H1 (cell line): ENCODE measurements around the gene ZRANB2. TPM values are rescaled to one million over a fixed set of nuclear protein-coding genes. Genes with fewer than 3 reads are reported as not detected.
A peak's percentile ranks its signal among the peaks of the same experiment; 100 is the strongest.

Source experiments
- CTCF ChIA-PET: fragments of 300-600 bp; sonication (Branson Sonifier 250); formaldehyde crosslinking; loops from one replicate; lab custom pipeline; 2021; ENCODE audit not compliant: partially characterized antibody; lab: Charles Lee
- POLR2A ChIA-PET: fragments of 300-600 bp; sonication (Branson Sonifier 250); formaldehyde crosslinking; loops from one replicate; lab custom pipeline; 2021; ENCODE audit warnings: inconsistent platforms; ENCODE audit not compliant: partially characterized antibody; lab: Charles Lee
- DNase-seq, 2 experiments: peaks; one replicate each; pipeline versions ENCODE4 v3.0.0 to v3.0.0-alpha.2; 2010 to 2022; ENCODE audit warnings: low spot score in 2 of 2, low read depth in 1 of 2, mixed read lengths in 1 of 2
- FAIRE-seq: peaks from 2 replicates; lab custom pipeline; 2011; peaks lifted over from hg19 to GRCh38; lab: Jason Lieb, UNC
- H2AFZ ChIP-seq: 2 replicates; pipeline ENCODE4 v1.8.1; 2012; ENCODE audit warnings: low read length, inconsistent platforms
- H2AK5ac ChIP-seq: 2 replicates; pipeline ENCODE4 v1.6.1; 2013; ENCODE audit warnings: low read depth, low read length
- H2BK120ac ChIP-seq: replicated peaks from 2 replicates; pipeline ENCODE3; 2013; ENCODE audit warnings: low read depth, low read length, inconsistent platforms
- H2BK12ac ChIP-seq: 2 replicates; pipeline ENCODE4 v1.6.1; 2013; ENCODE audit warnings: low read depth, low read length
- H2BK15ac ChIP-seq: 2 replicates; pipeline ENCODE4 v1.6.1; 2013; ENCODE audit warnings: low read length
- H2BK20ac ChIP-seq: 2 replicates; pipeline ENCODE4 v1.6.1; 2013; ENCODE audit warnings: low read length
- H2BK5ac ChIP-seq: 2 replicates; pipeline ENCODE4 v1.6.1; 2013; ENCODE audit warnings: low read depth, low read length
- H3K14ac ChIP-seq: 2 replicates; pipeline ENCODE4 v1.6.1; 2013; ENCODE audit warnings: inconsistent platforms; ENCODE audit not compliant: insufficient read length
- H3K18ac ChIP-seq: 2 replicates; pipeline ENCODE4 v1.6.1; 2013; ENCODE audit warnings: low read length; ENCODE audit errors: extremely low read depth
- H3K23ac ChIP-seq: 2 replicates; pipeline ENCODE4 v1.6.1; 2013; ENCODE audit warnings: inconsistent platforms; ENCODE audit not compliant: insufficient read length
- H3K23me2 ChIP-seq: 2 replicates; pipeline ENCODE4 v1.6.1; 2013; ENCODE audit warnings: low read depth, low read length
- H3K27ac ChIP-seq: 2 replicates; pipeline ENCODE4 v1.6.1; 2011; ENCODE audit warnings: low read depth, low read length, inconsistent platforms
- H3K27me3 ChIP-seq, 4 experiments: replicated peaks in 1 of 4; 1 replicate in 1 of 4; 2 replicates in 3 of 4; pipeline versions ENCODE4 v1.6.1 to v1.8.1; 2011 to 2013; ENCODE audit warnings: low read length in 3 of 4, mild to moderate bottlenecking in 3 of 4, inconsistent platforms in 2 of 4, mixed read lengths in 2 of 4, moderate library complexity in 1 of 4; ENCODE audit not compliant: control insufficient read depth in 3 of 4, insufficient read depth in 3 of 4; ENCODE audit errors: extremely low read depth in 1 of 4
- H3K36me3 ChIP-seq, 4 experiments: 2 replicates each; pipeline versions ENCODE4 v1.6.1 to v1.8.1; 2011 to 2013; ENCODE audit warnings: mild to moderate bottlenecking in 4 of 4, low read length in 3 of 4, moderate library complexity in 2 of 4, control low read depth in 1 of 4, inconsistent platforms in 1 of 4; ENCODE audit not compliant: insufficient read depth in 4 of 4, control insufficient read depth in 2 of 4
- H3K4ac ChIP-seq: replicated peaks from 2 replicates; pipeline ENCODE3; 2013; ENCODE audit warnings: low read length, low read depth, mixed read lengths, inconsistent platforms; ENCODE audit not compliant: insufficient read length
- H3K4me1 ChIP-seq, 4 experiments: replicated peaks in 1 of 4; 1 replicate in 1 of 4; 2 replicates in 3 of 4; pipeline versions ENCODE4 v1.6.1 to v1.8.1; 2011 to 2013; ENCODE audit warnings: low read length in 3 of 4, inconsistent platforms in 2 of 4, mixed read lengths in 1 of 4; ENCODE audit not compliant: insufficient read depth in 4 of 4, control insufficient read depth in 3 of 4
- H3K4me2 ChIP-seq, 2 experiments: 2 replicates each; pipeline versions ENCODE4 v1.6.1 to v1.8.1; 2011 to 2013; ENCODE audit warnings: low read depth in 2 of 2, low read length in 2 of 2, control low read depth in 1 of 2, inconsistent platforms in 1 of 2, mild to moderate bottlenecking in 1 of 2; ENCODE audit not compliant: insufficient read depth in 1 of 2
- H3K4me3 ChIP-seq, 4 experiments: fragments of 200-600, 300-600 bp in 1 of 4; sonication (generic), shearing (Covaris generic), sonication (Bioruptor Twin) in 1 of 4; 2 replicates each; pipeline versions ENCODE4 v1.5.1 to v1.8.1; 2011 to 2016; ENCODE audit warnings: low read length in 4 of 4, low read depth in 3 of 4, control low read depth in 2 of 4, inconsistent platforms in 2 of 4, mild to moderate bottlenecking in 2 of 4, mixed read lengths in 1 of 4, moderate library complexity in 1 of 4; ENCODE audit not compliant: insufficient read depth in 2 of 4; ENCODE audit errors: extremely low read depth in 1 of 4
- H3K56ac ChIP-seq: replicated peaks from 2 replicates; pipeline ENCODE3; 2013; ENCODE audit warnings: low read depth, mild to moderate bottlenecking, mixed read lengths, low read length, inconsistent platforms; ENCODE audit not compliant: insufficient read length
- H3K79me1 ChIP-seq: 2 replicates; pipeline ENCODE4 v1.6.1; 2013; ENCODE audit warnings: low read depth, low read length, control low read depth
- H3K79me2 ChIP-seq, 2 experiments: 2 replicates each; pipeline versions ENCODE4 v1.6.1 to v1.8.1; 2012 to 2013; ENCODE audit warnings: low read length in 2 of 2, mild to moderate bottlenecking in 2 of 2, inconsistent platforms in 1 of 2; ENCODE audit not compliant: insufficient read depth in 2 of 2, control insufficient read depth in 1 of 2
- H3K9ac ChIP-seq, 4 experiments: replicated peaks in 1 of 4; 1 replicate in 1 of 4; 2 replicates in 3 of 4; pipeline versions ENCODE4 v1.6.1 to v1.8.1; 2011 to 2013; ENCODE audit warnings: low read depth in 3 of 4, low read length in 3 of 4, control low read depth in 2 of 4, mild to moderate bottlenecking in 2 of 4, moderate library complexity in 2 of 4, inconsistent platforms in 1 of 4; ENCODE audit errors: extremely low read depth in 1 of 4
- H3K9me3 ChIP-seq, 2 experiments: 2 replicates each; pipeline versions ENCODE4 v1.6.1 to v1.8.1; 2012 to 2013; ENCODE audit warnings: mild to moderate bottlenecking in 2 of 2, moderate library complexity in 2 of 2, control low read depth in 1 of 2, inconsistent platforms in 1 of 2, low read depth in 1 of 2, low read length in 1 of 2, mixed read lengths in 1 of 2; ENCODE audit not compliant: insufficient read depth in 2 of 2
- H4K20me1 ChIP-seq, 2 experiments: replicated peaks in 1 of 2; 2 replicates each; pipeline versions ENCODE3 to v1.8.1; 2011 to 2013; ENCODE audit warnings: inconsistent platforms in 2 of 2, low read length in 2 of 2, mild to moderate bottlenecking in 1 of 2; ENCODE audit not compliant: insufficient read depth in 2 of 2, control insufficient read depth in 1 of 2
- H4K5ac ChIP-seq: 2 replicates; pipeline ENCODE4 v1.6.1; 2013; ENCODE audit warnings: low read length, low read depth, mixed read lengths, inconsistent platforms; ENCODE audit not compliant: insufficient read length
- H4K8ac ChIP-seq: 2 replicates; pipeline ENCODE4 v1.8.0; 2013; ENCODE audit warnings: mild to moderate bottlenecking, moderate library complexity, low read length, inconsistent platforms; ENCODE audit not compliant: insufficient read depth; ENCODE audit errors: extremely low read depth
- H4K91ac ChIP-seq: replicated peaks from 2 replicates; pipeline ENCODE3; 2013; ENCODE audit warnings: low read length, mixed read lengths, inconsistent platforms; ENCODE audit not compliant: insufficient read length
- POLR2A ChIP-seq, 2 experiments: IDR thresholded peaks; 1 replicate in 1 of 2; 2 replicates in 1 of 2; pipeline ENCODE4 v1.6.1; 2011; ENCODE audit warnings: low read depth in 2 of 2, low read length in 2 of 2, mild to moderate bottlenecking in 2 of 2; ENCODE audit errors: control extremely low read depth in 1 of 2
- WGBS, 2 experiments: shearing (Covaris generic) in 1 of 2; methylation state at CpG; one replicate each; pipeline versions ENCODE4 v1.1.6 to v1.1.7; 2013 to 2015; ENCODE audit warnings: low lambda C conversion rate in 2 of 2, mixed read lengths in 2 of 2, inconsistent platforms in 1 of 2, low coverage in 1 of 2, missing lambda C conversion rate in 1 of 2; ENCODE audit not compliant: insufficient replicate concordance in 2 of 2, insufficient coverage in 1 of 2, insufficient read length in 1 of 2; ENCODE audit errors: extremely low coverage in 1 of 2, missing lambda C conversion rate in 1 of 2; 5-methylcytosine and 5-hydroxymethylcytosine counted together
- polyA plus RNA-seq, 7 experiments: library from polyadenylated mRNA; depleted of rRNA in 3 of 7; stranded (reverse) in 5 of 7; unstranded in 2 of 7; fragments of >200 nt in 5 of 7; fragments of 200-250 nt in 2 of 7; gene quantifications; 1 replicate in 5 of 7; 2 replicates in 1 of 7; 4 replicates in 1 of 7; pipeline versions ENCODE4 v1.2.1 to v1.2.3, GENCODE V29; 2011 to 2013; ENCODE audit warnings: missing spikeins in 2 of 7, mixed read lengths in 2 of 7
- total RNA-seq: library from RNA; stranded (reverse); fragmentation: NEBNext Ultra II Directional; extraction: Animal tissue kit (Norgen Biotek cat#: 25700); gene quantifications from 2 replicates; pipeline ENCODE4 v1.2.1, GENCODE V29; 2021
- TF ChIP-seq, protein P1 (sequence below): IDR thresholded peaks from 2 replicates; pipeline ENCODE4 v1.6.1; 2012; ENCODE audit warnings: inconsistent platforms

Gene ZRANB2
- total and polyA plus RNA-seq, 2 of the 8 experiments (the other 6 are each of a cell fraction or from before 2014, with no cell fraction given) = 35.8 to 103 TPM

DNA sequence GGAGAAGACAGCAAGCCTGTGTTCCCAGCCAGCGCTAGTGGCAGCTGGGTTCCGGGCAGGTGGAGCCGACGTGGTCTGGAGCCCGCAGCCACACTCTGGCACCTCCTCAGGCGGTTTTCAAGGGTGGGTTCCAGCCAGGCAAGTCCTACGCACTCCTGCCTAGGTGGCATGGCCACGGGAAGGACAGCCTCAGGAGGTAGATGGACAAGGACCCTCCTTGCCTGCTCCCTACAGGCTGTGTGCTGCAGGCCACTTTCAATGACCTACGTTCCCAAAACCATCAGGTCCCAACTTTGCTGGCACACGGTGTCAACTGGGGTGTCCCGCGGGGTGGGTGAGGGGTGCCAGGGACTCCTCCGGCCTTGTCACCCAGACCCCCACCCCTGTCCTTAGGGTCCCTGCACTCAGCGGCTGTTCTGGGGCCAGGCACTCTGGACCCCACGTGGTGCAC lies 26.5 kb downstream of the ZRANB2 start:
- Histone ChIP-seq H3K27me3 (no peaks in the 10 kb centered on the region), H3K79me1 (no peaks in the 10 kb centered on the region), H2BK20ac (no peak overlapping the region), H3K4me1 (no peaks in the 10 kb centered on the region), H3K9me3 (no peaks in the 10 kb centered on the region), H2AK5ac (no peak overlapping the region), H3K23me2 (no peaks in the 10 kb centered on the region), H3K14ac (no peak overlapping the region), H4K8ac (peak overlapping the region; percentile 35; the same call in 1 of the 2 replicates)
- CTCF ChIA-PET = no interaction called here
- no peak for DNase-seq
- TF ChIP-seq, protein P1, sequence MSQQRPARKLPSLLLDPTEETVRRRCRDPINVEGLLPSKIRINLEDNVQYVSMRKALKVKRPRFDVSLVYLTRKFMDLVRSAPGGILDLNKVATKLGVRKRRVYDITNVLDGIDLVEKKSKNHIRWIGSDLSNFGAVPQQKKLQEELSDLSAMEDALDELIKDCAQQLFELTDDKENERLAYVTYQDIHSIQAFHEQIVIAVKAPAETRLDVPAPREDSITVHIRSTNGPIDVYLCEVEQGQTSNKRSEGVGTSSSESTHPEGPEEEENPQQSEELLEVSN = no peak; the same call in 1 of the 2 replicates
- TF ChIP-seq POLR2A (IDR thresholded peaks at IDR 0.05; ENCODE audit: control extremely low read depth in 1 of 2, low read depth in 2 of 2, low read length in 2 of 2) = 0 out of 3 replicates have a peak, but pooled peaks of 1 of the 2 experiments have one; percentile 39
- TF ChIP-seq, all 59 proteins: peak for 1
- no peak overlapping the region for H3K9ac ChIP-seq
- H3K4me3 ChIP-seq = no peak overlapping the region
- H2BK12ac ChIP-seq = no peak overlapping the region
- no peak overlapping the region for H3K56ac ChIP-seq
- H3K36me3 ChIP-seq = peaks cover 0 to 6% (median 4%) of the 10 kb centered on the region in 4 experiments; a peak in 3 of 8 replicates
- no peak overlapping the region for H2BK15ac ChIP-seq
- no peak for FAIRE-seq
- no peak overlapping the region for H4K5ac ChIP-seq
- no peak overlapping the region for H3K4me2 ChIP-seq
- H3K23ac ChIP-seq = no peak overlapping the region
- no peak overlapping the region for H3K27ac ChIP-seq
- no peaks in the 10 kb centered on the region for H3K79me2 ChIP-seq
- H4K20me1 ChIP-seq = no peaks in the 10 kb centered on the region
- POLR2A ChIA-PET = interaction anchor here (0.6 to 1.3 kb wide), 5 partner anchors 9 to 26 kb away, joined by 3 to 4 read pairs (median 3); partner anchors contain the start of gene ZRANB2
- H3K4ac ChIP-seq = no peak overlapping the region
- H2BK5ac ChIP-seq = no peak overlapping the region
- no peak overlapping the region for H3K18ac ChIP-seq
- H2BK120ac ChIP-seq = no peak overlapping the region
- no peak overlapping the region for H4K91ac ChIP-seq
- WGBS, 2 experiments = 88% methylated on average over 15 of the region's 15 CpGs; no CpG with 5 or more reads in 1 of the 2 experiments
- H2AFZ ChIP-seq = no peak overlapping the region
